Fibroblast of lung (primary cell): ENCODE data around the gene ERH.

ENCODE experiments used
- CTCF ChIP-seq, 2 donors: IDR thresholded peaks in 1 of 2; conservative IDR thresholded peaks in 1 of 2; 1 replicate in 1 of 2; 2 replicates in 1 of 2; pipeline ENCODE4 v1.5.1; 2011 to 2012; ENCODE audit warnings: low read length in 2 of 2, control low read depth in 1 of 2, inconsistent platforms in 1 of 2, low read depth in 1 of 2, mild to moderate bottlenecking in 1 of 2
- EZH2 ChIP-seq: IDR thresholded peaks from 2 replicates; pipeline ENCODE4 v1.5.1; 2012; ENCODE audit warnings: low read length, control low read depth, mild to moderate bottlenecking; ENCODE audit errors: missing control alignments

- no peak for TF ChIP-seq EZH2
- TF ChIP-seq CTCF (conservative IDR thresholded peaks at IDR 0.05 in 1 of 2, IDR thresholded peaks at IDR 0.05 in 1 of 2; ENCODE audit: low read depth in 1 of 2, low read length in 2 of 2), result no peak
Observed at GRCh38 chr14:69349091-69349777, 48.9 kb downstream of the ERH start.
